Fibroblast of lung (primary cell): ENCODE data around the gene COMMD7. TPM values are rescaled to one million over a fixed set of nuclear protein-coding genes. Genes with fewer than 3 reads are reported as not detected.
"Not testable (repeated sequence)": the region's sequence is repeated elsewhere in the genome, so short reads cannot be mapped to it uniquely, and the experiment has no call there.

Experiments used
- DNase-seq, 2 donors: peaks; one replicate each; pipeline versions ENCODE4 v3.0.0 to v3.0.0-alpha.2; 2010; ENCODE audit warnings: low read depth in 2 of 2
- H2AFZ ChIP-seq: 2 replicates; pipeline ENCODE4 v1.5.1; 2012; ENCODE audit warnings: low read length, control low read depth, inconsistent platforms
- H3K27ac ChIP-seq: 2 replicates; pipeline ENCODE4 v1.5.1; 2011; ENCODE audit warnings: low read length, control low read depth; ENCODE audit not compliant: insufficient read depth
- H3K27me3 ChIP-seq: 2 replicates; pipeline ENCODE4 v1.5.1; 2011; ENCODE audit warnings: mild to moderate bottlenecking, low read length; ENCODE audit not compliant: control insufficient read depth, insufficient read depth
- H3K36me3 ChIP-seq: 2 replicates; pipeline ENCODE4 v1.5.1; 2011; ENCODE audit warnings: low read length; ENCODE audit not compliant: control insufficient read depth, insufficient read depth
- H3K4me1 ChIP-seq: 2 replicates; pipeline ENCODE4 v1.5.1; 2011; ENCODE audit warnings: low read length; ENCODE audit not compliant: control insufficient read depth, insufficient read depth; ENCODE audit errors: extremely low read depth
- H3K4me2 ChIP-seq: 2 replicates; pipeline ENCODE4 v1.5.1; 2011; ENCODE audit warnings: low read length, control low read depth; ENCODE audit not compliant: insufficient read depth; ENCODE audit errors: extremely low read depth
- H3K4me3 ChIP-seq, 4 experiments: fragments of 200-600 bp in 1 of 4; sonication (generic) in 1 of 4; replicated peaks in 1 of 4; 2 replicates each; pipeline ENCODE4 v1.5.1; 2011 to 2016; ENCODE audit warnings: low read length in 4 of 4, low read depth in 3 of 4, mild to moderate bottlenecking in 3 of 4, control low read depth in 2 of 4, inconsistent platforms in 1 of 4, mixed read lengths in 1 of 4; ENCODE audit not compliant: insufficient read depth in 1 of 4; ENCODE audit errors: control extremely low read depth in 1 of 4
- H3K79me2 ChIP-seq: 2 replicates; pipeline ENCODE4 v1.5.1; 2012; ENCODE audit warnings: mild to moderate bottlenecking, low read length, inconsistent platforms; ENCODE audit not compliant: control insufficient read depth, insufficient read depth
- H3K9ac ChIP-seq: 2 replicates; pipeline ENCODE4 v1.5.1; 2011; ENCODE audit warnings: mild to moderate bottlenecking, low read length, control low read depth; ENCODE audit not compliant: insufficient read depth
- H3K9me3 ChIP-seq: 2 replicates; pipeline ENCODE4 v1.5.1; 2012; ENCODE audit warnings: low read depth, low read length; ENCODE audit not compliant: control insufficient read depth, insufficient read depth
- H4K20me1 ChIP-seq: 2 replicates; pipeline ENCODE4 v1.5.1; 2011; ENCODE audit warnings: low read length; ENCODE audit not compliant: control insufficient read depth, insufficient read depth; ENCODE audit errors: extremely low read depth
- EZH2 ChIP-seq: IDR thresholded peaks from 2 replicates; pipeline ENCODE4 v1.5.1; 2012; ENCODE audit warnings: low read length, control low read depth, mild to moderate bottlenecking; ENCODE audit errors: missing control alignments
- polyA plus RNA-seq, 2 donors: library from polyadenylated mRNA; depleted of rRNA in 1 of 2; stranded (reverse) in 1 of 2; unstranded in 1 of 2; fragments of >200 nt; gene quantifications; 2 replicates each; pipeline ENCODE4 v1.2.1, GENCODE V29; 2011 to 2012; ENCODE audit warnings: missing spikeins in 1 of 2
- total RNA-seq: library from RNA; depleted of rRNA; stranded (reverse); fragments of >200 nt; gene quantifications from 2 replicates; pipeline ENCODE4 v1.2.1, GENCODE V29; 2014
- TF ChIP-seq, protein P1 (sequence below), 2 donors: IDR thresholded peaks in 1 of 2; conservative IDR thresholded peaks in 1 of 2; 1 replicate in 1 of 2; 2 replicates in 1 of 2; pipeline ENCODE4 v1.5.1; 2011 to 2012; ENCODE audit warnings: low read length in 2 of 2, control low read depth in 1 of 2, inconsistent platforms in 1 of 2, low read depth in 1 of 2, mild to moderate bottlenecking in 1 of 2

Gene COMMD7
- total and polyA plus RNA-seq, 2 donors (not counting 1 experiment from before 2014, with no cell fraction given) = 39.6 to 68.5 TPM

DNA sequence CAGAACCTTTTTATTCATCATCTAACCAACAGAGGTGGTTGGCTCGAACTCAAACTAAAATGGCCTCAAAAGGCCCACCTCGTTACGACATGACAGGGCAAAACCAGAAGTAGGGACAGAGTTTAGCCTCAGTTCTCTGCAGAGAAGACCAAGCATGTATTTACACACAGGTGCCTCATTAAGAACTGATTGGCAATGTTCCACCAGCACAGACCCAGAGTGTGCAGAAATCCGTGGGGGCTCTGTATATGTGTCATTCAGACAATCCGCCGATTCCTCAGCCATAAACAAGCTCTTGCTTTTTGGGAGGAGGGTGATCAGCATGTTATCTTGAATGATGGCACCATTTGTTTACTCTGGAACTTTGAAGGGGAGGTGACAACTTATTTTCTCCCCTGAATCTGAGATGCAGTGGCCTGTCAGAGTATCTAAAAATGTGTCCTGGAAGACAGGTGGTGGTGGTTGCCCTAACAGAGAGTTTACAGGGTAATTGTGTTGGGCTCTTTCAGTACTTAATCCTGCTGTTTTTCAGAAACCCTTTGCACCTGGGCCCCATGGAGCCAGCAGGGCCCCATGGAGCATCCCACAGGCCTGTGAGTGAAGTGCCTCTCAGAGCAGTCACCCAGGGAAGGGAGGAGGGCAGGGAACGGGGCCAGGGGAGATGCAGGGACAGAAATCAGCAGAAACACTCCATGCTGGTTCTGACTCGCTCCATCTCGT is 40.4 kb downstream of the COMMD7 start:
- Histone ChIP-seq H3K9me3 (no peaks in the 10 kb centered on the region), H3K27ac (no peak overlapping the region), H3K79me2 (no peaks in the 10 kb centered on the region), H4K20me1 (no peaks in the 10 kb centered on the region), H3K36me3 (peaks cover 8% of the 10 kb centered on the region), H2AFZ (no peak overlapping the region), H3K4me3 (no peak overlapping the region), H3K9ac (no peak overlapping the region), H3K4me1 (peaks cover 3% of the 10 kb centered on the region), H3K27me3 (no peaks in the 10 kb centered on the region), H3K4me2 (no peak overlapping the region)
- no peak for DNase-seq
- TF ChIP-seq EZH2 = no peak
- TF ChIP-seq, protein P1, sequence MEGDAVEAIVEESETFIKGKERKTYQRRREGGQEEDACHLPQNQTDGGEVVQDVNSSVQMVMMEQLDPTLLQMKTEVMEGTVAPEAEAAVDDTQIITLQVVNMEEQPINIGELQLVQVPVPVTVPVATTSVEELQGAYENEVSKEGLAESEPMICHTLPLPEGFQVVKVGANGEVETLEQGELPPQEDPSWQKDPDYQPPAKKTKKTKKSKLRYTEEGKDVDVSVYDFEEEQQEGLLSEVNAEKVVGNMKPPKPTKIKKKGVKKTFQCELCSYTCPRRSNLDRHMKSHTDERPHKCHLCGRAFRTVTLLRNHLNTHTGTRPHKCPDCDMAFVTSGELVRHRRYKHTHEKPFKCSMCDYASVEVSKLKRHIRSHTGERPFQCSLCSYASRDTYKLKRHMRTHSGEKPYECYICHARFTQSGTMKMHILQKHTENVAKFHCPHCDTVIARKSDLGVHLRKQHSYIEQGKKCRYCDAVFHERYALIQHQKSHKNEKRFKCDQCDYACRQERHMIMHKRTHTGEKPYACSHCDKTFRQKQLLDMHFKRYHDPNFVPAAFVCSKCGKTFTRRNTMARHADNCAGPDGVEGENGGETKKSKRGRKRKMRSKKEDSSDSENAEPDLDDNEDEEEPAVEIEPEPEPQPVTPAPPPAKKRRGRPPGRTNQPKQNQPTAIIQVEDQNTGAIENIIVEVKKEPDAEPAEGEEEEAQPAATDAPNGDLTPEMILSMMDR (conservative IDR thresholded peaks at IDR 0.05 in 1 of 2, IDR thresholded peaks at IDR 0.05 in 1 of 2; ENCODE audit: low read depth in 1 of 2, low read length in 2 of 2) = no peak

DNA sequence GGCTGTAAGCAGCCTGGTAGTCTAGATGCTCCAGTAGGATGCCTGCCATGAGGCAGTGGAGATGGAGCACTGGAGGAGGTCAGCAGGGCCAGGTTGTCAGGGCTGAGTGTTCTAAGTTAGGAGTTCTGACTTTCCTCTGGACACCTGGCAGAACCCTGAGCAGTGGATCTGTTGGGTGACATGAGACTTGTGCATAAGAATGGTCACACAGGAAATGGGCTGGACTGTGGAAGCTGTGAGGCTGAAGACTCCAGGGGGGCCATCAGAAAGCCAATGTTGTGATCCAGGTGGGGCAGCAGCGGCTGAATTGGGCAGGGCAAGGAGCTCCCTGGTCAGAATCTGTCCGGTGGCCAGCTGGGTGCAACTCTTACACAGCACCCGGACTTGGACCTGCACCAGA is 45.7 kb downstream of the COMMD7 start:
- Histone ChIP-seq H3K9ac (no peak overlapping the region), H3K79me2 (no peaks in the 10 kb centered on the region), H3K9me3 (no peaks in the 10 kb centered on the region), H3K27ac (no peak overlapping the region), H4K20me1 (no peaks in the 10 kb centered on the region), H3K27me3 (no peaks in the 10 kb centered on the region), H2AFZ (no peak overlapping the region), H3K4me1 (no peaks in the 10 kb centered on the region), H3K4me2 (no peak overlapping the region), H3K36me3 (no peaks in the 10 kb centered on the region), H3K4me3 (no peak overlapping the region)
- no peak for DNase-seq
- no peak for TF ChIP-seq EZH2
- TF ChIP-seq, protein P1 (conservative IDR thresholded peaks at IDR 0.05 in 1 of 2, IDR thresholded peaks at IDR 0.05 in 1 of 2; ENCODE audit: low read depth in 1 of 2, low read length in 2 of 2) = no peak

DNA sequence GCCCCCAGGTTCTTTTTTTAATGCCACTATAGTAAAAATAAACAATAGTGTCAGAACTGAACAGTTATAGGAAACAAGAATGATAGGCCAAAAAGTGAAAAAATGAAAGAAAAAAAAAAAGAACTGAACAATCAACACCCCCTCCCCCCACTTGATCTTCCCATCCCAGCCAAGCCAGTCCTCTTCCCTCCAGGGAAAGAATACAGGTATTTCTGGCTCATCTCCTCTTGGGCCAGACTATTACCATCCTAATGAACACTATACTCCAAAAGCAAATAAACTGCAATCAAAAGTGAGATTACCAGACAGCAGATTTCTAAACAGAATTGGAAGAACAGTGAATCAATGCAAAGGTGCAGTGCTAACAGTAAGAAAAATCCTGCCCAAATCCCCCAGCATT is 48.2 kb downstream of the COMMD7 start:
- no peak overlapping the region for H3K4me3 ChIP-seq
- TF ChIP-seq EZH2 = no peak
- TF ChIP-seq, protein P1 (conservative IDR thresholded peaks at IDR 0.05 in 1 of 2, IDR thresholded peaks at IDR 0.05 in 1 of 2; ENCODE audit: low read depth in 1 of 2, low read length in 2 of 2) = no peak
- no peak for DNase-seq
- H3K27me3 ChIP-seq = no peaks in the 10 kb centered on the region
- H3K4me1 ChIP-seq = no peaks in the 10 kb centered on the region
- H3K4me2 ChIP-seq = no peak overlapping the region
- H3K9me3 ChIP-seq = no peaks in the 10 kb centered on the region
- no peaks in the 10 kb centered on the region for H4K20me1 ChIP-seq
- H3K27ac ChIP-seq = no peak overlapping the region
- no peaks in the 10 kb centered on the region for H3K79me2 ChIP-seq
- H2AFZ ChIP-seq = no peak overlapping the region
- no peak overlapping the region for H3K9ac ChIP-seq
- H3K36me3 ChIP-seq = no peaks in the 10 kb centered on the region

DNA sequence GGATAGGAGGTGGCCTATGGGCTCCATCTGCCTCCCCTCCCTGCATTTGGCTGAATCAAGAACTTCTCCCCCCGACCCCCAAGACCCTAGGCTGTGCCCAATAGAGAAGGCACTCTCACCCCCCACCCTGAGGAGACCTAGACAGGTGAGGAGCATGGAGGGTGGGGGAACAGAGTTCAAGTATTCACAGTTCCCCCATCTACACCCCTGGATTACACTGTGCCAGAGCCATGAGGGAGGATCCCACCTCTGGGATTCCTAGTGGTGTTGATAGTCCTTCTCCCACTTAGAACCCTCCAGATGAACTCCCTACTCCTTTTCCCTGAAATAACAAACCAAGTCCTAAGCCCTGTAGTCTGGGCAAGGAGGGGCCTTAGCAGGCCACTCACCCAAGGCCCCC is 54.3 kb downstream of the COMMD7 start:
- not testable (repeated sequence) for H3K4me1 ChIP-seq, H3K4me2 ChIP-seq, H4K20me1 ChIP-seq, H3K79me2 ChIP-seq, H3K4me3 ChIP-seq, H3K36me3 ChIP-seq, H2AFZ ChIP-seq, H3K27me3 ChIP-seq, DNase-seq, H3K9me3 ChIP-seq, H3K9ac ChIP-seq, H3K27ac ChIP-seq
